ENCODE measurements around the gene HBM.
"Not testable (repeated sequence)": the region's sequence is repeated elsewhere in the genome, so short reads cannot be mapped to it uniquely, and the experiment has no call there.

Gene HBM

DNA sequence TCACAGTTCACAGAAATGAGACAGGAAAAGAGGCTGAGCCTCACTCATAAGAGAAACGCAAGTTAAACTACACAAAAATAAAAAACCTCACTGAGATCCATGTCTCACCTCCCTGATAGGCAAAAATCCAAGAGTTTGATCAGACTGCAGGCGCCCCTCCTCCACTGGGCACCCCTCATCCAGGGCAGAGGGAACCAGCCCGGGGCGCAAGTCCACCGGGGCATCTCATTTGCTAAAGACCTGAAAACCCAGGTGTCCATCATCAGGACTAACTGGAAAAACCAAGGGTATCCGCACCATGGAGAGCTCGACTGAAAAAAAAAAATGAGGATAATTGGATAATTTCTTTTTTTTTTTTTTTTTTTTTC lies 10.8 kb upstream of the HBM start:
- peaks cover 0 to 5% (median 0%) of the 10 kb centered on the region in 11 experiments; a peak in 1 of 22 replicates for H3K9me3 ChIP-seq (replicated peaks in 1 of 11)
- peak overlapping the region in 10 of 11 experiments; percentile 41 to 74 (median 60); a peak in 12 of 22 replicates for H3K4me2 ChIP-seq
- no peak overlapping the region; a peak in 1 of 22 replicates for H3K9ac ChIP-seq
- 0 out of 22 replicates have a peak, but pooled peaks cover 0 to 6% (median 0%) of the 10 kb centered on the region in 11 experiments for H4K20me1 ChIP-seq
- H3K27me3 ChIP-seq, result peaks cover 22 to 59% (median 45%) of the 10 kb centered on the region in 11 experiments
- TF ChIP-seq Cebpa-rat (IDR thresholded peaks at IDR 0.05), result no peak
- H3K36me3 ChIP-seq, result no peaks in the 10 kb centered on the region
- H3K27ac ChIP-seq, result no peak overlapping the region
- H3K4me1 ChIP-seq, result peaks cover 6 to 15% (median 12%) of the 10 kb centered on the region in 10 experiments; a peak in 18 of 20 replicates
- H3K4me3 ChIP-seq, result no peak overlapping the region

DNA sequence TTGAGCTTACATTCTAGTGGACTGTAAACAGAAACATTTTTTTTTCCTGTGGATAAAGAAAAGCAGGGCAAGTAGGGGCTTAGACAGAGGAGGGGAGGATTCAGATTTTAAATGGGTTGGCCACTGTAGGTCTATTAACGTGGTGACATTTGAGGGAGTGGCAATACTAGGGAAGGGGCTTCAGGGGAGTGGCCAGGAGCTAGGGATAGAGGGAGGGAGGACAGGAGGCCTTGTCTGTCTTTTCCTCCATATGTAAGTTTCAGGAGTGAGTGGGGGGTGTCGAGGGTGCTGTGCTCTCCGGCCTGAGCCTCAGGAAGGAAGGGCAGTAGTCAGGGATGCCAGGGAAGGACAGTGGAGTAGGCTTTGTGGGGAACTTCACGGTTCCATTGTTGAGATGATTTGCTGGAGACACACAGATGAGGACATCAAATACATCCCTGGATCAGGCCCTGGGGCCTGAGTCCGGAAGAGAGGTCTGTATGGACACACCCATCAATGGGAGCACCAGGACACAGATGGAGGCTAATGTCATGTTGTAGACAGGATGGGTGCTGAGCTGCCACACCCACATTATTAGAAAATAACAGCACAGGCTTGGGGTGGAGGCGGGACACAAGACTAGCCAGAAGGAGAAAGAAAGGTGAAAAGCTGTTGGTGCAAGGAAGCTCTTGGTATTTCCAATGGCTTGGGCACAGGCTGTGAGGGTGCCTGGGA lies 6.5 kb upstream of the HBM start:
- Histone ChIP-seq H3K4me1 (peaks cover 4 to 7% (median 5%) of the 10 kb centered on the region in 10 experiments; a peak in 14 of 20 replicates), H3K9me3 (replicated peaks in 1 of 11) (peaks cover 0 to 5% (median 0%) of the 10 kb centered on the region in 11 experiments; a peak in 1 of 22 replicates), H3K36me3 (no peaks in the 10 kb centered on the region), H3K27me3 (peaks cover 42 to 91% (median 76%) of the 10 kb centered on the region in 11 experiments), H3K27ac (no peak overlapping the region), H3K4me2 (no peak overlapping the region), H3K9ac (no peak overlapping the region), H4K20me1 (peaks cover 0 to 18% (median 0%) of the 10 kb centered on the region in 11 experiments; a peak in 3 of 22 replicates), H3K4me3 (no peak overlapping the region)
- TF ChIP-seq Cebpa-rat (IDR thresholded peaks at IDR 0.05), result no peak

DNA sequence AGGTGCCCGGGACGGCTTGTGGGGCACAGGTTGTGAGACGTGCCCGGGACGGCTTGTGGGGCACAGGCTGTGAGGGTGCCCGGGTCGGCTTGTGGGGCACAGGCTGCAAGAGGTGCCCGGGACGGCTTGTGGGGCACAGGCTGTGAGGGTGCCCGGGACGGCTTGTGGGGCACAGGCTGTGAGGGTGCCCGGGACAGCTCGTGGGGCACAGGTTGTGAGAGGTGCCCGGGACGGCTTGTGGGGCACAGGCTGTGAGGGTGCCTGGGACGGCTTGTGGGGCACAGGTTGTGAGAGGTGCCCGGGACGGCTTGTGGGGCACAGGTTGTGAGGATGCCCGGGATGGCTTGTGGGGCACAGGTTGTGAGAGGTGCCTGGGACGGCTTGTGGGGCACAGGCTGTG lies 5.5 kb upstream of the HBM start:
- H3K4me3 ChIP-seq; H3K9ac ChIP-seq; H3K9me3 ChIP-seq (replicated peaks in 1 of 11); H3K36me3 ChIP-seq; H3K4me2 ChIP-seq; H3K4me1 ChIP-seq; H3K27ac ChIP-seq: not testable (repeated sequence)
- H3K27me3 ChIP-seq, result peaks cover 37 to 86% (median 70%) of the 10 kb centered on the region in 11 experiments
- peaks cover 0 to 21% (median 2%) of the 10 kb centered on the region in 11 experiments; a peak in 9 of 22 replicates for H4K20me1 ChIP-seq

DNA sequence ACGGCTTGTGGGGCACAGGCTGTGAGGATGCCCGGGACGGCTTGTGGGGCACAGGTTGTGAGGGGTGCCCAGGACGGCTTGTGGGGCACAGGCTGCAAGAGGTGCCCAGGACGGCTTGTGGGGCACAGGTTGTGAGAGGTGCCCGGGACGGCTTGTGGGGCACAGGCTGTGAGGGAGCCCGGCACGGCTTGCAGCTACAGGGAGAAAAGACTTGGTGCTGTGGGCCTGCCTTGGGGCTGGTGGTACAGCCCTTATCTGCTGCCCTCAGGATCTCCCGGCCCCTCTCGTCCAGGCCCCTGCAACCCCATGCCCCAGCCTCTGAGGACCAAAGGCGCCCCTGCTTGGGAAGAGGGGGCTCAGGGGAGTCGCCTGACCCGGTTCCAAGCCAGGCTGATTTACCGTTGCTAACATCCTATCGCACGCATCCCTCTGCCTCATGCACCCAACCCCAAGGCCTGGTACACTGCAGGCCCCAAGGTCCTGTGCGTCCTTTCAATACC lies 5.0 kb upstream of the HBM start:
- Histone ChIP-seq H3K4me1 (peaks cover 7 to 8% (median 8%) of the 10 kb centered on the region in 10 experiments; a peak in 18 of 20 replicates), H3K4me3 (no peak overlapping the region), H3K27me3 (peaks cover 37 to 86% (median 70%) of the 10 kb centered on the region in 11 experiments), H3K4me2 (no peak overlapping the region), H3K9ac (no peak overlapping the region), H3K27ac (no peak overlapping the region), H4K20me1 (peaks cover 0 to 26% (median 7%) of the 10 kb centered on the region in 11 experiments; a peak in 13 of 22 replicates), H3K36me3 (no peaks in the 10 kb centered on the region), H3K9me3 (replicated peaks in 1 of 11) (no peaks in the 10 kb centered on the region)
- no peak for TF ChIP-seq Cebpa-rat (IDR thresholded peaks at IDR 0.05)

DNA sequence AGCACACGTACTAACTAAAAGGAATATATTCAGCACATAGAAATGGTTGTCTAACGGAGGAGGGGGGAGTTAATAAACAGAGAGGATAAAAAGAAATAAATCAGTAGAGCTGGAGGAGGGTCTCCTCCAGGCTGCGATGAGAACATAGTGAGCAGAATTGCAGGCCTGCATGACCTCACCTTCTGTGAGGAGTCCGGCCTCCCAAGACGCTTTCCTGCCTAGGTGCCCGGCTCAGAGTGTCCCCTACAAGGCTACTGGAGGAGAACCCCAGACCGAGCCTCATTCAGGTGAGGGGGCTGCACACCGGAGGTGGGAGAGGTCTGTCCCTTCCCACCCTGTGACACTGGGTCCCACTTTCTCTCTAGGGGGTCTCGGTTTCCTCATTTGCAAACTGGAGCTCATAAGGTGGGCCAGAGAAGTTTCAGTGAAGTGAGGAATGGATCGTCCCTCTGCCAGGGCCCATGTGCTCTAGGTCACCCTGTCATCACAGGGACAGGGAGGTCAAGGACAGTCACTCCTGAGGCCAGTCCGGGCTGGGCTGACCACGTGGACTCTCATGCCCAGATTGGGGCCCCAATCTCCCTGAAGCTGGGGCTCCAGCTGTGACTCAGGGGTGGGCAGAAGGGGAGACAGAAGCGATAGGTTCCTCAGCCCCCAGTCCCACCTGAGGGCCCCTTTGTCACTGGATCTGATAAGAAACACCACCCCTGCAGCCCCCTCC lies 3.3 kb upstream of the HBM start:
- H3K27me3 ChIP-seq, result peaks cover 48 to 86% (median 73%) of the 10 kb centered on the region in 11 experiments
- no peaks in the 10 kb centered on the region for H3K36me3 ChIP-seq
- TF ChIP-seq Cebpa-rat (IDR thresholded peaks at IDR 0.05), result no peak

DNA sequence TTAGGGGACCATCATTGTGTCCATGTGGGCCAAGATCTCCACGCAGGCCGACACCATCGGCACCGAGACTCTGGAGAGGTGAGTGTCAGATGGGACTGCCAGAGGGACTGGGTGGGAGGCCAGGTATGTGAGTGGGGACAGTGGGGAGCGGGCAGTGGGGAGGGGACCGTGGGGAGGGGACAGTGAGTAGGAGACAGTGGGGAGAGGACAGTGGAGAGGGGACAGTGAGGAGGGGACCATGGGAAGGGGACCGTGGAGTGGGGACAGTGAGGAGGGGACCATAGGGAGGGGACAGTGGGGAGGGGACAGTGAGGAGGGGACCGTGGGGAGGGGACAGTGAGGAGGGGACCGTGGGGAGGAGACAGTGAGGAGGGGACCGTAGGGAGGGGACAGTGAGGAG lies 2.6 kb upstream of the HBM start:
- H3K27me3 ChIP-seq, result peaks cover 56 to 87% (median 77%) of the 10 kb centered on the region in 11 experiments

More for the DNA sequence above, 3.3 kb upstream of the HBM start:
- no peaks in the 10 kb centered on the region for H3K9me3 ChIP-seq (replicated peaks in 1 of 11)
- no peak overlapping the region for H3K4me2 ChIP-seq
- H3K27ac ChIP-seq, result no peak overlapping the region
- H3K4me1 ChIP-seq, result peaks cover 9 to 18% (median 11%) of the 10 kb centered on the region in 10 experiments; a peak in 18 of 20 replicates
- H4K20me1 ChIP-seq, result peaks cover 0 to 42% (median 21%) of the 10 kb centered on the region in 11 experiments; a peak in 13 of 22 replicates
- H3K9ac ChIP-seq, result no peak overlapping the region
- no peak overlapping the region for H3K4me3 ChIP-seq

DNA sequence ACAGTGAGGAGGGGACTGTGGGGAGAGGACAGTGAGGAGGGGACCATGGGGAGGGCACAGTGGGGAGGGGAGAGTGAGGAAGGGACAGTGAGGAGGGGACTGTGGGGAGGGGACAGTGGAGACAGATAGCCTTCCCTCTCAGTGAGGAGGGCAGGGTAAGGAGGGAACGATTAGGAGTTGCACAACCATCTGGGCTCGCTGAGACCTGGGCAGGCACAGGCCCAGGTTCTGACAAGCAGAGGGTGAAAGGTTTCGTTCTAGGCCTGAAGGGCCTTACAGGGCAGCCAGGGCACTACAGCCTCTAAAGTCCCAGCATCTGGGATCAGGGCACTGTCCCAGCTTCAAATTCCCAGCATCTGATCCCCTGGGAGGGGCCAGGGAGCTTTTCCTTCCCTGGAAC lies 2.1 kb upstream of the HBM start:
- not testable (repeated sequence) for H3K36me3 ChIP-seq; H3K9me3 ChIP-seq (replicated peaks in 1 of 11); H3K4me2 ChIP-seq; H3K4me3 ChIP-seq; H3K9ac ChIP-seq; H3K27ac ChIP-seq
- peaks cover 9 to 18% (median 11%) of the 10 kb centered on the region in 10 experiments; a peak in 18 of 20 replicates for H3K4me1 ChIP-seq
- H4K20me1 ChIP-seq, result peaks cover 0 to 55% (median 25%) of the 10 kb centered on the region in 11 experiments; a peak in 13 of 22 replicates
- peaks cover 61 to 88% (median 78%) of the 10 kb centered on the region in 11 experiments for H3K27me3 ChIP-seq

More for the DNA sequence above, 2.6 kb upstream of the HBM start:
- peaks cover 0 to 49% (median 21%) of the 10 kb centered on the region in 11 experiments; a peak in 13 of 22 replicates for H4K20me1 ChIP-seq
- H3K4me2 ChIP-seq; H3K4me3 ChIP-seq; H3K9me3 ChIP-seq (replicated peaks in 1 of 11); H3K27ac ChIP-seq; H3K36me3 ChIP-seq; H3K9ac ChIP-seq: not testable (repeated sequence)
- peaks cover 9 to 18% (median 11%) of the 10 kb centered on the region in 10 experiments; a peak in 18 of 20 replicates for H3K4me1 ChIP-seq

DNA sequence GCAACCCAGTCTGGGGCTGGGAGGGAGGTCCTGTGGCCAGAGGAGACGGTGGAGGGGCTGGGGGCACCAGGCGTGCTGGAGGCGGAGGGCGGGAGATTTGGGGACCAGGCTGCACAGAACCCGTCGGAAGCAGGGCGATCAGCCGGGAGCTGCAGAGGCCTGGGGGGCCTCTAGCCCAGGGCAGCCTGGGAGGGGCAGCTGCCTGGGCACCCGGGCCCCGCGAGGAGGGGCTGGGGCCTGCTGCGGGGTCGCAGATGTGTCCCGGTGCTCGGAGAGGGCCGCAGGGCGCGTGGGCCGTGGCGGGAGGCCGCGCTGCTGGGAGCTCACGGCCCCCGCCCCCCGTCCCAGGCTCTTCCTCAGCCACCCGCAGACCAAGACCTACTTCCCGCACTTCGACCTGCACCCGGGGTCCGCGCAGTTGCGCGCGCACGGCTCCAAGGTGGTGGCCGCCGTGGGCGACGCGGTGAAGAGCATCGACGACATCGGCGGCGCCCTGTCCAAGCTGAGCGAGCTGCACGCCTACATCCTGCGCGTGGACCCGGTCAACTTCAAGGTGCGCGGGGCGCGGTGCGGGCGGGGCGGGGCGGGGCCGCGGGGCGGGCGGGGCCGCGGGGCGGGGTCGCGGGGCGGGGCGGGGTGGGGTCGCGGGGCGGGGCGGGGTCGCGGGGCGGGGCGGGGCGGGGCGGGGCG lies 1.5 kb upstream of the HBM start:
- H3K9me3 ChIP-seq (replicated peaks in 1 of 11); H3K4me2 ChIP-seq; H3K9ac ChIP-seq; H3K27ac ChIP-seq; H3K4me3 ChIP-seq; H3K36me3 ChIP-seq: not testable (repeated sequence)
- Histone ChIP-seq H3K4me1 (peaks cover 9 to 18% (median 11%) of the 10 kb centered on the region in 10 experiments; a peak in 18 of 20 replicates), H4K20me1 (peaks cover 0 to 56% (median 29%) of the 10 kb centered on the region in 11 experiments; a peak in 13 of 22 replicates), H3K27me3 (peaks cover 67 to 90% (median 80%) of the 10 kb centered on the region in 11 experiments)

All from BLaER1 treated with 17β-estradiol and CSF1 and Interleukin-3, amounts not matched to agents 10 nM and 100 nM (cell line).